ENCODE results near the gene CSDE1. TPM values are rescaled to one million over a fixed set of nuclear protein-coding genes. Genes with fewer than 3 reads are reported as not detected.

The CSDE1 gene
- total and polyA plus RNA-seq, 7 experiments from 2014 or later: 354 to 638 (median 546) TPM

DNA sequence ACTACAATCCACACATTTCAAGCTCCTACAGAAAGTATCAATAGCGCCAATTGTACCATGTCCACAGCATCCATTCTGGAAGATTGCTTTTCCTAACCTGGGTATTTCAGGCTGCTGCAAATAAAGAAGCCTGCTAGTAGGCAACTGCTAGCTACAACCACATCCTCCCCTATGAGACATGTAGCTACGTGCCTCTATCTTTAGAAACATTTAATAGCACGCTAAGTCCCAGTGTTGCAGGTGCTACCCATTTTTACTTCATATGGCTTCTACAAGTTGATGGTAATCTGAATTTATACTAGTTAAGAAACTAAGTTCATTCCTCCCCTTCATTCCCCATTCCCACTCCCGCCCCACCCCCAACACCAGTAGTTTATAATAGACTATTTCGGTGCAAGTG is 55.0 kb downstream of the CSDE1 start:
- Histone ChIP-seq H3K4me3 (ENCODE audit: low read length) (no peak overlapping the region), H3K4me1 (ENCODE audit: control insufficient read depth in 2 of 2, insufficient read depth in 2 of 2, low read length in 2 of 2) (no peaks in the 10 kb centered on the region), H3K27me3 (ENCODE audit: control insufficient read depth in 2 of 2, insufficient read depth in 2 of 2, low read length in 2 of 2) (no peaks in the 10 kb centered on the region), H3K36me3 (ENCODE audit: control insufficient read depth in 2 of 3, insufficient read depth in 3 of 3, low read length in 3 of 3) (peaks cover 0 to 18% (median 11%) of the 10 kb centered on the region in 3 experiments), H3K9me3 (ENCODE audit: control insufficient read depth in 2 of 3, low read length in 3 of 3) (no peaks in the 10 kb centered on the region), H3K27ac (ENCODE audit: low read depth, low read length) (no peak overlapping the region)
- intact Hi-C loops (cut with micrococcal nuclease): no loop called here
- DNase-seq (no peak), ATAC-seq (no peak)
- ChIA-PET POLR2A (no interaction called here), CTCF (no interaction called here)
- H3K36me3 Mint-ChIP-seq: peaks cover 6 to 13% (median 11%) of the 10 kb centered on the region in 5 donors
- no peaks in the 10 kb centered on the region for H3K9me3 Mint-ChIP-seq
- no peak overlapping the region for H3K4me3 Mint-ChIP-seq
- peaks cover 0 to 7% (median 0%) of the 10 kb centered on the region in 5 donors for H3K27me3 Mint-ChIP-seq
- peaks cover 0 to 3% (median 0%) of the 10 kb centered on the region in 7 donors for H3K4me1 Mint-ChIP-seq
- no peak overlapping the region for H3K27ac Mint-ChIP-seq

DNA sequence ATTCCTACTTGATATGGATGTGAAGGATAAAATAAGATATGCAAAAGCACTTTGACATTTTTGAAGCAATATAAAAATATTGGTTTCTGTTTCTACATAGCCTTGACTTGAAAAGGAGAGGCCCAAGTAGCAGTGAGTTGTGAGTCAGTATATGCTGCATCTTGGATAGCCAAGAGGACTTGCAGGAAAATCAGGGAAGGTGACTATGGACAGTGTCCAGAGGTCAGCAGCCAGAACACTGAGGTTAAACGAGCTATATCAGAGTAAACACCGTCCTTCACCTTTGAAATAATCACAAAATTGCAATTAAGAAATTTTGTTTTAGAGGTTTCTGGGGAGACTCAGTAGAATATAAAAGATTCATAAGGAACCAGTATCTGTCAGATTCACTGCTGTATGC is 55.9 kb downstream of the CSDE1 start:
- CTCF ChIA-PET: no interaction called here

DNA sequence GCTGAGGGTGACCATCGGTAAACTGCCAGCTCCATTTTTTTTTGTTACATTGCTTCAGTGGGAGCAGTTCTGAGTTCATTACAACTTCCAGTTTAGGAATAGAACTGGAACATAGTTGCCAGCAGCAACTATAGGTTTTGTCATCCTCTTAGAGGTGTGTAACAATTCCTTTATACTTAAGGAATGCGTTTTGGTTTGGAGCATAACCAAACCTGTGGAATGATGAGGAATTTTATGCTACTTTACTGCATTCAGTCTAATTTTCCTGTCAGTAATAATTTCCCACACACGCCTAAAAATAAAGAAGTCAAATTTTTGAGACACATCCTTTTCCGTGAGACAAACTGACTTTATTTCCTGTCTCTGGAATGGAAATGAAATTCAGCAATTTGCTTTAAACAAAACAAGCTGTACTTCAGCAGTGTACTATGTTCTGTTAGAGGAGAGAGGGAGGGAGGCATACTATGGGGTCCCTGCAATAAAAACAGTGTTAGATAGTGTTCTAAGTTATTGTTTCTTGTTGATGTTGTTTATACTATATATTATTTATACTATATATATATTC is 57.7 kb downstream of the CSDE1 start:
- Histone ChIP-seq H3K4me3 (ENCODE audit: low read length) (no peak overlapping the region), H3K27me3 (ENCODE audit: control insufficient read depth in 2 of 2, insufficient read depth in 2 of 2, low read length in 2 of 2) (no peaks in the 10 kb centered on the region), H3K27ac (ENCODE audit: low read depth, low read length) (no peak overlapping the region), H3K4me1 (ENCODE audit: control insufficient read depth in 2 of 2, insufficient read depth in 2 of 2, low read length in 2 of 2) (no peaks in the 10 kb centered on the region), H3K36me3 (ENCODE audit: control insufficient read depth in 2 of 3, insufficient read depth in 3 of 3, low read length in 3 of 3) (no peaks in the 10 kb centered on the region), H3K9me3 (ENCODE audit: control insufficient read depth in 2 of 3, low read length in 3 of 3) (no peaks in the 10 kb centered on the region)
- Mint-ChIP-seq H3K4me1 (no peaks in the 10 kb centered on the region), H3K36me3 (no peaks in the 10 kb centered on the region), H3K27me3 (peaks cover 0 to 17% (median 8%) of the 10 kb centered on the region in 5 donors), H3K27ac (no peak overlapping the region), H3K4me3 (no peak overlapping the region), H3K9me3 (no peaks in the 10 kb centered on the region)
- CTCF ChIA-PET: no interaction called here
- DNase-seq (no peak), ATAC-seq (no peak)
- intact Hi-C loops (cut with micrococcal nuclease): no loop called here
- POLR2A ChIA-PET: no interaction called here

More for the DNA sequence above, 55.9 kb downstream of the CSDE1 start:
- H3K27me3 Mint-ChIP-seq: peaks cover 0 to 9% (median 3%) of the 10 kb centered on the region in 5 donors
- H3K27me3 ChIP-seq (ENCODE audit: control insufficient read depth in 2 of 2, insufficient read depth in 2 of 2, low read length in 2 of 2): no peaks in the 10 kb centered on the region
- intact Hi-C loops (cut with micrococcal nuclease): no loop called here
- no peak overlapping the region for H3K4me3 ChIP-seq (ENCODE audit: low read length)
- H3K36me3 ChIP-seq (ENCODE audit: control insufficient read depth in 2 of 3, insufficient read depth in 3 of 3, low read length in 3 of 3): peaks cover 0 to 10% (median 3%) of the 10 kb centered on the region in 3 experiments
- no peaks in the 10 kb centered on the region for H3K4me1 ChIP-seq (ENCODE audit: control insufficient read depth in 2 of 2, insufficient read depth in 2 of 2, low read length in 2 of 2)
- no peak overlapping the region for H3K4me3 Mint-ChIP-seq
- POLR2A ChIA-PET: no interaction called here
- no peak for ATAC-seq
- no peaks in the 10 kb centered on the region for H3K9me3 ChIP-seq (ENCODE audit: control insufficient read depth in 2 of 3, low read length in 3 of 3)
- no peak overlapping the region for H3K27ac Mint-ChIP-seq
- no peak overlapping the region for H3K27ac ChIP-seq (ENCODE audit: low read depth, low read length)
- DNase-seq: no peak
- H3K9me3 Mint-ChIP-seq: no peaks in the 10 kb centered on the region
- H3K36me3 Mint-ChIP-seq: peaks cover 0 to 5% (median 5%) of the 10 kb centered on the region in 5 donors
- H3K4me1 Mint-ChIP-seq: no peaks in the 10 kb centered on the region

DNA sequence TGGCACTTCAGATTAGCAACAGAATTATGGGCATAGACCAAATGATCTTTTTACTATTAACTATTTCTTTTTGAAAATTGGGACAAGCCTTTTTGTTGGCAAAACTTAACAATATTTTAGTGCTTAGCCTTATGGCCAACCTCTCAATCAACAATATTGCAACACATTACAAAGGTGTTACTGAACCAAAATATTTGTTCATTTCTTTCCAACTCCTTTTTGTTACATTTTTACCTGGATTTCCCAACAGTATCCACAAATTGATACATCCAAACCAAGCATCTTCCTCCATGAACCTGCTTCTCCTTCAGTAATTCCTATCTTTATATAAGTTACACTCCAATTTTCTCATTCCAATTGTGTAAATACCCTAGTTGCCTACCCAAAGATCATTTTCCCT is 61.0 kb downstream of the CSDE1 start:
- CTCF ChIA-PET: no interaction called here
- Histone ChIP-seq H3K9me3 (ENCODE audit: control insufficient read depth in 2 of 3, low read length in 3 of 3) (no peaks in the 10 kb centered on the region), H3K36me3 (ENCODE audit: control insufficient read depth in 2 of 3, insufficient read depth in 3 of 3, low read length in 3 of 3) (no peaks in the 10 kb centered on the region), H3K4me1 (ENCODE audit: control insufficient read depth in 2 of 2, insufficient read depth in 2 of 2, low read length in 2 of 2) (no peaks in the 10 kb centered on the region), H3K27me3 (ENCODE audit: control insufficient read depth in 2 of 2, insufficient read depth in 2 of 2, low read length in 2 of 2) (no peaks in the 10 kb centered on the region), H3K27ac (ENCODE audit: low read depth, low read length) (no peak overlapping the region), H3K4me3 (ENCODE audit: low read length) (no peak overlapping the region)
- POLR2A ChIA-PET: no interaction called here
- intact Hi-C loops (cut with micrococcal nuclease): no loop called here
- no peaks in the 10 kb centered on the region for H3K9me3 Mint-ChIP-seq
- ATAC-seq (no peak), DNase-seq (no peak)
- H3K27me3 Mint-ChIP-seq: peaks cover 0 to 22% (median 8%) of the 10 kb centered on the region in 5 donors
- no peak overlapping the region for H3K27ac Mint-ChIP-seq
- H3K4me1 Mint-ChIP-seq: no peaks in the 10 kb centered on the region
- no peaks in the 10 kb centered on the region for H3K36me3 Mint-ChIP-seq
- H3K4me3 Mint-ChIP-seq: no peak overlapping the region

DNA sequence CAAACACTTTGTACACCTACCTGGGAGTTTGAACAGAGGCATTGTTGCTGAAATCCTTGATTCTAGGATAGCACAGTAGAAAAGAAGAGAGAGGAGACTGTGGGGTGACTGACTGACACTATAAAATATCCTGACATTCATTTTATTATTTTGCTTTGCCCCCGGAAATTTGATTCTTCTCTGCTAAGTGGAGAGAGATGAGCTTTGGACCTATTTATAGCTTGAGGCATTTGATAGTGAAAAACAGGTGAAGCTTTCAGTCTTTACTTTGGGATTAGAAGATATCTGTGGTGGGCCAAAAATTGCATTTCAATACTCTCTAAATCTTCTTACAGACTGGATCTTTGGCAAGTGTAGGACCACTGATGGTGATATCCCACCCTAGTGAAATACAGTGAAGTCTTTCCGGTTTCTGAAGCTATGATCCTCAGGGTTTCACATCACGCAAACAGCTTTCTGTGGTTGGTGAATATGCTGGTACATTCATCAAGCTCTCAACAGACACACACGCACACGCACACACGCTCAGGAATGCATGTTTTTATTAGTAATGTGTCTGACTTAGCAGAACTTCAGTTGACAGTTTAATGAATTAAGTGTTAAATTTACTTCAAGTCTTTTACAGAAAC is 62.2 kb downstream of the CSDE1 start, which contains the start of gene AMPD1:
Gene AMPD1, minus strand, starts transcription at position 117 of the 629 bp plus-strand sequence. Its CDS starts 75 bp downstream, at position 42.
- Mint-ChIP-seq H3K4me3 (no peak within 1 kb of the TSS), H3K27me3 (peaks cover 5 to 20% (median 13%) of the 10 kb centered on the region in 5 donors), H3K9me3 (no peaks in the 10 kb centered on the region), H3K36me3 (no peaks in the 10 kb centered on the region), H3K4me1 (no peaks in the 10 kb centered on the region), H3K27ac (no peak within 1 kb of the TSS)
- intact Hi-C loops (cut with micrococcal nuclease): no loop called here
- no peak within 1 kb of the TSS for H3K4me3 ChIP-seq (ENCODE audit: low read length)
- ChIA-PET POLR2A (interaction anchor here (0.7 to 1.2 kb wide), 2 partner anchors 11 to 823 kb away, joined by 3 read pairs; no protein-coding TSS in a partner anchor), CTCF (no interaction called here)
- H3K9me3 ChIP-seq (ENCODE audit: control insufficient read depth in 2 of 3, low read length in 3 of 3): no peaks in the 10 kb centered on the region
- no peak within 1 kb of the TSS for H3K27ac ChIP-seq (ENCODE audit: low read depth, low read length)
- ATAC-seq (no peak), DNase-seq (no peak)
- H3K4me1 ChIP-seq (ENCODE audit: control insufficient read depth in 2 of 2, insufficient read depth in 2 of 2, low read length in 2 of 2): no peaks in the 10 kb centered on the region
- no peaks in the 10 kb centered on the region for H3K36me3 ChIP-seq (ENCODE audit: control insufficient read depth in 2 of 3, insufficient read depth in 3 of 3, low read length in 3 of 3)
- H3K27me3 ChIP-seq (ENCODE audit: control insufficient read depth in 2 of 2, insufficient read depth in 2 of 2, low read length in 2 of 2): no peaks in the 10 kb centered on the region

DNA sequence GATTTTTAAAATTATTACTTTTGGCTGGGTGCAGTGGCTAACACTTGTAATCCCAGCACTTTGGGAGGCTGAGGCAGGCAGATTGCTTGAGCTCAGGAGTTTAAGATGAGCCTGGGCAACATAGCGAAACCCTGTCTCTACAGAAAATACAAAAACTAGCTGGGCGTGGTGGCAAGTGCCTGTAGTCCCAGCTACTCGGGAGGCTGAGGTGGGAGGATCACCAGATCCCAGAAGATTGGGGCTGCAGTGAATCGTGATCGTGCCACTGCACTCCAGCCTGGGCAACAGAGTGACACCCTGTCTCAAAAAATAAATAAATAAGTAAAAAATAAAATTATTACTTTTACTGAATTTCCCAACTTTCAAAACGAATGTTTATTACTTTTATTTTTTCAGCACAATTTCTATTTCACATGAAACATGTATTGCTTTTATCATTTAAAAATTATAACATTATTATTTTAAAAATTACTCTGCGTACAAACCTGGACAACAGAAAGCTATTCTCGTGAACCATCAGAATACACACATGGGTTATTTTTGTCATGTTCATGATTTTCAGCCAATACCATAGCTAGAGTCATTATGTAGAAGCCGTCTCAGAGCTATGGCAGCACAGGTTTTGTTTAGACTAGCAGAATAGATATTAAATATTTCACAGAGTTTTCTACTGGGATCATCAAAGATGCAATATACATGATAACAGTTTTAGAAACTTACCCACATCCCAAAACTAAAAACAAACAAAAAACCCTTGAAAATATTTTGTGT is 63.1 kb downstream of the CSDE1 start:
- no peaks in the 10 kb centered on the region for H3K36me3 Mint-ChIP-seq
- DNase-seq (no peak), ATAC-seq (no peak)
- H3K27me3 Mint-ChIP-seq: peaks cover 9 to 24% (median 16%) of the 10 kb centered on the region in 5 donors
- H3K36me3 ChIP-seq (ENCODE audit: control insufficient read depth in 2 of 3, insufficient read depth in 3 of 3, low read length in 3 of 3): no peaks in the 10 kb centered on the region
- ChIA-PET POLR2A (interaction anchor here (1.2 kb wide), 1 partner anchor 12 kb away, joined by 3 read pairs; no protein-coding TSS in a partner anchor), CTCF (no interaction called here)
- H3K4me3 ChIP-seq (ENCODE audit: low read length): no peak overlapping the region
- H3K27ac Mint-ChIP-seq: no peak overlapping the region
- H3K4me1 Mint-ChIP-seq: no peaks in the 10 kb centered on the region
- H3K4me3 Mint-ChIP-seq: no peak overlapping the region
- H3K4me1 ChIP-seq (ENCODE audit: control insufficient read depth in 2 of 2, insufficient read depth in 2 of 2, low read length in 2 of 2): no peaks in the 10 kb centered on the region
- no peaks in the 10 kb centered on the region for H3K9me3 ChIP-seq (ENCODE audit: control insufficient read depth in 2 of 3, low read length in 3 of 3)
- H3K27me3 ChIP-seq (ENCODE audit: control insufficient read depth in 2 of 2, insufficient read depth in 2 of 2, low read length in 2 of 2): no peaks in the 10 kb centered on the region
- intact Hi-C loops (cut with micrococcal nuclease): no loop called here
- H3K9me3 Mint-ChIP-seq: no peaks in the 10 kb centered on the region
- no peak overlapping the region for H3K27ac ChIP-seq (ENCODE audit: low read depth, low read length)

All from naive thymus-derived CD4-positive, alpha-beta T cell (primary cell).